GM19238 (cell line): Measurements from ENCODE around the gene ZNF334.
A peak's percentile ranks its signal among the peaks of the same experiment; 100 is the strongest.

ENCODE experiments used
- DNase-seq: peaks from one replicate; pipeline ENCODE4 v3.0.0; 2011; ENCODE audit warnings: low spot score; ENCODE audit not compliant: insufficient read length

ZNF334 gene

GRCh38 chr20:46545827-46546138 is 32.4 kb upstream of the ZNF334 start:
- no peak for DNase-seq

DNA sequence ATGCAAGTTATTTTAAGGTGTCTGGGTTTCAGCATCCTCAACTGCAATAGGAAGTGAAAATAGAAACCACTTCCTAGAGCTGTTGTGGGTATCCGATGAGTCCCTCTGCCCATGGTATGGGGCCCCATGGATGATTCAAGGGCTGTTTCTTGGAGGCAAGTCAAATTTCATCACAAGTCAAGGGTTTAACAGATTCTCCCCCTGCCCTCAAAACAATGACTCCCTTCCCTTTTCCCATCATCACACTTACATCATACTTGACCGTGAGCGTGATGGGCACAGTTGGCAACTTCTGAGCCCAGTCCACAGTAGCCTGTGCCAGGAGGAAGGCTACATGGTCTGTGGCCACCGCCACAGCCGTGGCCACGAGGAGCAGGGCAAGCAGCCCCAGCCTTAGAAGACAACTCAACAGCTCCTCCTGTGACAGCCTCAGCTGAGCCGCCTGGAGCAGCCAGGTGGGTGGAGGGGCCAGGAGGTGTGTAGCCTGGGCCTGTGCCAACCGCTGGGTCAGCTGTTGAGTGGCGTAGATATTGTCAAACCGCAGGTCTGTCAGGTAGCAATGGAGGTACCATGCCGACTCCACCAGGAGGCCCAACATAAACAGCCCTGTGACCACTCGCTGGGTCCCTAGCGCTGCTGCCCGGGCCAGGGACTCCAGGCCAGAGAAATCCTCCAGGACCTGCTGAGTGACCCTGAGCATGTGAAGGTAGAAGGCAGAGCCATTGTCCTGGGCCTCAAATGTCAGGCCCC is 31.9 kb upstream of the ZNF334 start:
- peak; percentile 40 for DNase-seq

- no peak for DNase-seq
Measured at GRCh38 chr20:46544576-46544975, 31.2 kb upstream of the ZNF334 start.

GRCh38 chr20:46543959-46544358 is 30.6 kb upstream of the ZNF334 start:
- no peak for DNase-seq

DNA sequence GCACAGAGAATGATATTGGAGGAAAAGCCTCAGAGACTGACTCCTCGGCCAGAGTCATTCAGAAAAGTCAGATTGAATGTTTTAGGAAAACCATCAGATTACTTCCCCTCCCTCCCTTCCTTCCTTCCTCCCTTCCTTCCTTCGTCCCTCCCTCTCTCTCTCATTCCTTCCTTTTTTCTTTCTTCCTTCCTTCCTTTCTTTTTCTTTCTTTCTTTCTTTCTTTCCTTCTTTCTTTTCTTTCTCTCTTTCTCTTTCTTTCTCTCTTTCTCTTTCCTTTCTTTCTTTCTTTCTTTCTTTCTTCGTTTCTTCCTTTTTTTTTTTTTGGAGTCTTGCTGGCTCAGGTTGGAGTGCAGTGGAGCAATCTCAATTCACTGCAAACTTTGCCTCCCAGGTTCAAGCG is 29.7 kb upstream of the ZNF334 start:
- DNase-seq, result no peak

DNA sequence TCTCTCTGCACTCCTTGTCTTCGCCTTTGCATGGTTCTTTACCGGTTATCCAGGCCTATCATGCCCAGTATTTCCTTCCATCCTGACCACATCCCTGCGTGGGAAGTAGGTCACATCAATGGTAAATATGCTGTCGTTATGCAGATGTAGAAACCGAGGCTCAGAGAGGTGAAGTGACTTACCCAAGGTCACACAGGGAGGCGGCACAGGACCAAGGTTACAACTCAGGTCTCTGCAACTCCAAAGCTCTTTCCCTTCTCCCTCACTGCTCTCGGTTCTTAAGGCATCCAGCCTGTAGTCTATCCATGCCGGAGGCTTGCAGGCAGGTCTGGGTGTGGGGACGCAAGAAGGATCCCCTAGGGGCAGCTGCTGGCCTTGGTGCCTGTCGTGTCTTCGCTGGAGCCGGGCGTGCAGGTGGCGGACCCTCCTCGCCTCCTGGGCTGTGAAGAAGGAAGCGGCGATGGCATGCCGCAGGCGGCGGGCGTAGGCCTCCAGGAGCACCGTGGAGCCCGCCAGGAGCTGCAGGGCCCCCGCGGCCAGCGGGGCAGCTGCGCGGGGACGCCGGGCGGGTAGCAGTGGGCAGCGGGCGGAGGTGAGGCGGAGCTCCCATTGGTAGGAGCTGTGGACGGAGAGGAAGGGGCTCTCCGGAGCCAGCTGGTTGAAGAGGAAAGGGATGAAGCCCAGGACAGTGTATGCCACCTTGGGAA is 28.0 kb upstream of the ZNF334 start:
- no peak for DNase-seq

DNA sequence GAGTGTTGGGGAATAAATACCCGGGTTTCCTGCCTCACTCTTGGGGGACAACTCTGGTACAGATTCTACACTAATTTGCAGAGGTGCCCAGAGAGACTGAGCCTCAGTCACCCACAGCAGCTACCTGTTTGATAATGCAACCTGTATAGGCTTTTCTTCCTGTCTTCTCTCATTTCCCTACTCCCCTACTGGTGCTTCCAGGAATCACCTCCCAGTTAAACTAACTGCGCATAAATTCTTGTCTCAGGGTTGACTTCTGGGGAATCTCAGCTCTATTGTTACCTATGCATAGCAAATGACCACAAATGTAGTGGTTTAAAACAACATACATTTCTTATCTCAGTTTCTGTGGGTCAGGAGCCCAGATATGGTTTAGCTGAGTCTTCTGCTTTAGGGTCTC is 25.8 kb upstream of the ZNF334 start:
- DNase-seq, result no peak

DNA sequence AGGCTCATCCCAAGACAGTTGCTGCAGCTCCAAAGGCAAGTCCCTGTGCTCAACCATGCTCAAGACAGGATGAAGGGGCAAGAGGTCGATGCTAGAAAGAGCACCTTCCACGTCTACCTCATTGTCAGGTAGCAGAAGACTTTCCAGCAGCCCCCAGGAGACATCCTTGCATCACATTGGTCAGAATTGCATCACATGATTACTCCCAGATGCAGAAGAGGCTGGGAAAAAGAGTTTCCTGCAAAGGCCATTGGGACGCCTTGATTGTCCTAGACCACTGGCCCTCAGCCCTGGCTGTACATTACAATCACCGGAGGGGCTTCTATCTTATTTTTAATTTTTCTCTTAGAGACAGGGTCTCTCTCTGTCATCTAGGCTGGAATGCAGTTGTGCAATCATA is 17.3 kb upstream of the ZNF334 start:
- no peak for DNase-seq

GRCh38 chr20:46523696-46524328 is 10.5 kb upstream of the ZNF334 start:
- no peak for DNase-seq

DNA sequence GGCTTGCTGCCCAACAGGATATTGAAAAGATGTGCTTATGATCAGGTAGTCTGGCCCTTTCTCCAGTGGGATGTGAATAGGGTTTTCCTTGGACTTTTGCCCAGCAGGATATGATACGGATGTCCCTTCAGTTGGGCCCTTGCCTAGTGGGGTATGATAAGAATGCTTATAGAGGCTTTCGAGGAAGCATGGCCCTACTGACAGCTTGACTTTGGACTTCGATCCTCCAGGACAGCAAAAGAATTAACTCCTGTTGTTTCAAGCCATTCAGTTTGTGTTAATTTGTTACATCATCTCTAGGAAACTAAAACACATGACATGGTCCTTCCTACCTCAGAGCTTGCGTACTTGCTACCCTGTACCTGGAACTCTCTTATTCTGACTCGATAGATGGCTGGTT is 9.7 kb upstream of the ZNF334 start:
- DNase-seq, result no peak

- peak; percentile 31 for DNase-seq
Measured at GRCh38 chr20:46520976-46521579, 7.7 kb upstream of the ZNF334 start.

DNA sequence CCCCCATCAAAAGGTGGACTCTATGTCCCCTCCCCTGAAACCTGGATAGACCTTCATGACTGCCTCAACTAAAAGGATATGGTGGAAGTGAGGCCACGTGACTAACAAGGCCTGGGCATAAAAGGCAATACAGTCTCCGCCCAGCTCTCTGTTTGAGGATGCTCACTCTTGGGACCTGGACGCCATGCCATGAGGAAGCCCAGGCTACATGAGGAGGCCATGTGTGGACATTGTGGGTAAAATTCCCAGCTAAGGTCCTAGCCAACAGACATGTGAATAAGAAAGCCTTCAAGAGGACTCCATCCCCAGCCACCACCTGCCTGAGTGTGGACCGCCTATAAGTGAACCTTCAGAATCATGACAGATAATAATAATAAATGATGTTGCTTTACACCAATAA is 7.2 kb upstream of the ZNF334 start:
- DNase-seq, result no peak

- no peak for DNase-seq
Measured at GRCh38 chr20:46519471-46520068, 6.2 kb upstream of the ZNF334 start.

DNA sequence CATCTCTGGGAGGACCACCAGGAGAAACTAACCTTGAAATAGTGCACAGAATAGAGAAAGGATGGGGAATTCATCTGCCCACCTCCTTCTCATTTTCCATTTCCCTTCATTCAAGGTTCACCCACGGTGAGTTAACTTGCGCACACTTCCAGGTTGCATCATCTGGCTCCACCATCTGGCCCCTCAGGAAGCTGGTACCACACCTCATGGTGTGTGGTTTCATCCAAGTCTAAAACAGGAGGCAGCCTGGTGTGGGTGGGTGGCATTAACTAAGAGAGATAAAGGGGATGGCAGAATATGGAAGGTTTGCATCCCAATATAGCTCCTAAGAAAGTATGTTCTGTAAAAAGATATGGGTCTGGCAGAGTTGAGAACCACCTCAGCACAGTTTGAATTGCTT is 3.8 kb downstream of the ZNF334 start:
- no peak for DNase-seq

DNA sequence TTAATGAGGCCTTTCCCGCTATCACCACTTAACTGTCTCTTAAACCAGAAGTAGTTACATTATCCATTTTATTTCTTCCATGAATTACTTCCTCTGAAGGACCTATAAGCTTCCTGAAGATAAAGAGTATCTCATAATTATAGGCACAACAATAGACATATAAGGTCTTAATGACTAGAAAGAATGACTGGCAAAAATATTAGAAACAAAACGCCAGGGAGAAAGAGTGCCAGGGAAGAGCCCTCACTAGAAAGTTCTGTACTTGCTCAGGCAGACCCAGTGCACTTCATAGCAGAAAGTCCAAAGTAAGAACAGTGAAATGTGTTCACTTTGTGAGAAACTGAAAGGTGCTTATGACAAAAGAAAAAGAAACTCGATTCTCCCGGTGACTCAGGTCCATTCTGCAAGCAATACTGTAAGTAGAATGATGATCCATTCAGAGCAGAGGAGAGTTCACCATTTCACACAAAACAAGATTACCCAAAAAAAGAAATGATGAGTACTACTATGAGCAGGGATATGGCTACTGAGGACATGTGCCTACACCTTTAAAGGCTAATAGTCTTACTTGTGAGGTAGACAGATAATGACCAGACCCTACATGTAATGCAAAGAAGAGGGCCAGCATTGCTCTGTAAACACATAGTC is 5.5 kb downstream of the ZNF334 start:
- no peak for DNase-seq

DNA sequence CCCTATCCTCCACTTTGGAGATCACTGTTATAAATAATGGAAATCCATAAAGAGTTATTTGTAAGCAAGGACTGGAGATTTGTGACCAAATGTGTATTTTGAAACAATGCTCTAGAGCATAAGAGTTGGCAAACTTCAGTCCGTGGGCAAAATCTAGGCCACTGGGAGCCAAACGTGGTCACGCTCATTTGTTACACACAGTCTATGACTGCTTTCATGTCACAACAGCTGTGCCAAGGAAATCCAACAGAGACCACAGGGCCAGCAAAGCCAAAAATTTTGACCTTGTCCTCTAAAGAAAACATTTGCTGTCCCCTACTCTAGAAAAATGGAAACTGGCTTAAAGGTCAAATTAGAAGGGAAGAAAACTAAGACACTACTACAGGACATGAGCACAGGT is 7.9 kb downstream of the ZNF334 start:
- no peak for DNase-seq

DNA sequence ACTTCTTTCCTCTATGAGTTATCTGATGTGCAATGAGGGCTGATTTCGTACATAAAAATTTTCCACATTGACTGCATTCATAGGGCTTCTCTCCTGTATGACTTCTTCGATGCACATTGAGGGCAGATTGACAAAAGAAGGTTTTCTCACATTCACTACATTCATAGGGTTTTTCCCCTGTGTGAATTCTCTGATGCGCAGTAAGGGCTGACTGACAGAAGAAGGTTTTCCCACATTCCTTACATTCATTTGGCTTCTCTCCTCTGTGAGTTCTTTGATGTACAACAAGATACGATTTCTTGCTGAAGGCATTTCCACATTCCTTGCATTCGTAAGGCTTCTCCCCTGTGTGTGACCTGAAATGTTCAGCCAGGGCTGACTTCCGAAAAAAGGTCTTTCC is 11.4 kb downstream of the ZNF334 start:
- no peak for DNase-seq

DNA sequence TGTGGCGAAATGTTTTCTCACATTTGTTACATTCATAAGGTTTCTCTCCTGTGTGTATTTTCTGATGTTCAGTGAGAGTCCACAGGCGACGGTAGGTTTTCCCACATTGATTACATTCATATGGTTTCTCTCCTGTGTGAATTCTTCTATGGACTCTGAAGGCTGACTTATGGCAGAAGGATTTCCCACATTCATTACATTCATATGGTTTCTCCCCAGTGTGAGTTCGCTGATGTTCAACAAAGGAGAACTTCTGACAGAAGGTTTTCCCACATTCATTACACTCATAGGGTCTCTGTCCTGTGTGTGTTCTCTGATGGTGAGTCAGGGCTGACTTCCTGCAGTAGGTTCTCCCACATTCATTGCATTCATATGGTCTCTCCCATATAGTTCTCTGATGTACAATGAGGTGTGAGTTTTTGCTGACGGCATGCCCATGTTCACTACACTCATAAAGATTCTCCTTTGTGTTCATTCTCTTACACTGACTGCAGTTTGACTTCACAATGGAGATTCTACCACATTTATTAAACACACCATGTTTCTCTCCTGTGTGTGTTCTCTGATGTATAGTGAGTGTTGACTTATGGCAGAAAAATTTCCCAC is 11.9 kb downstream of the ZNF334 start:
- DNase-seq, result no peak

GRCh38 chr20:46494077-46494476 is 19.3 kb downstream of the ZNF334 start:
- no peak for DNase-seq

DNA sequence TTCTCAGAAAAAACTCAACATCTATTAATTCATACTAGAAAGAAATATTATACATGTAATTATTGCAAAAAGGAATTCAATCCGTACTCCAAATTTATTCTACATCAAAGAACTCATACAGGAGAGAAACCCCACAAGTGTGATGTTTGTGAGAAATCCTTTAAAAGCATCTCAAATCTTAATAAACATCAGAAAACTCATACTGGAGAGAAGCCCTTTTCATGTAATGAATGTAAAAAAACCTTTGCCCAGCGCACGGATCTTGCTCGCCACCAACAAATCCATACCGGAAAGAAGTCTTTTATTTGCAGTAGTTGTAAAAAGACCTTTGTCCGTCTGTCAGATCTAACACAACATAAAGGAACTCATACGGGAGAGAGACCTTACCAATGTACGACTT is 22.0 kb downstream of the ZNF334 start:
- no peak for DNase-seq

DNA sequence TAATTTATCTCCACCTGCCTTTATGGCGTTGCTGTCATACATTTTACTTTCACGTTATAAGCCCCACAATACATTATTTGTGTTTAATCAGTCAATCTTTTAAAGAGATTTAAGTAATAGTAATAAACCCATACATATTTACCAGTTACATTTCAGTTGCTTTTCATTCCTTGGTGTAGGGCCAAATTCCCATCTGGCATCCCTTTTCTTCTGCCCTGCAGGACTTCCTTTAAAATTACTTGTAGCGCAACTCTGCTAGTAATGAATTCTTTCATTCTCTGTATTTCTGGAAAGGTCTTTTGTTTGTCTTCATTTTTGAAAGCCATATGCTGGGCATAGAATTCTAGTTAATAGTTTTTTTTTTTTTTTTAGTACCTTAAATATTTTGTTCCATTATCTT is 24.9 kb downstream of the ZNF334 start:
- DNase-seq, result no peak
